MCF 10A (cell line): Measurements from ENCODE around the gene SOBP. TPM values are rescaled to one million over a fixed set of nuclear protein-coding genes. Genes with fewer than 3 reads are reported as not detected.
A peak's percentile ranks its signal among the peaks of the same experiment; 100 is the strongest.

Source experiments
- BruUV-seq: library from RNA; stranded (reverse); fragments of 400-500 nt; replicated peaks from 2 replicates; lab custom pipeline; 2021; lab: Mats Ljungman, UMichigan
- CTCF ChIA-PET: fragments of 300-600 bp; sonication (Branson Sonifier 250); formaldehyde crosslinking; extraction: SDS; loops from one replicate; lab custom pipeline; 2021; ENCODE audit warnings: antibody characterized with exemption, inconsistent platforms; lab: Yijun Ruan, JAX
- POLR2A ChIA-PET: fragments of 300-600, 350-650 bp; sonication (Branson Sonifier 250); formaldehyde crosslinking; extraction: SDS; loops from one replicate; lab custom pipeline; 2020; ENCODE audit warnings: antibody characterized with exemption, inconsistent platforms; lab: Yijun Ruan, JAX
- DNase-seq: peaks from one replicate; pipeline ENCODE4 v3.0.0-alpha.2; 2018; ENCODE audit not compliant: unreplicated experiment
- H3K27ac Mint-ChIP-seq: one replicate; pipeline ENCODE4 v1.8.0; 2022; ENCODE audit warnings: mild to moderate bottlenecking, low read depth, mixed read lengths; ENCODE audit not compliant: unreplicated experiment
- H3K27me3 Mint-ChIP-seq: one replicate; pipeline ENCODE4 v1.8.0; 2022; ENCODE audit warnings: mixed read lengths; ENCODE audit not compliant: insufficient read depth, unreplicated experiment
- H3K36me3 Mint-ChIP-seq: one replicate; pipeline ENCODE4 v1.8.0; 2022; ENCODE audit warnings: mild to moderate bottlenecking, moderate library complexity, mixed read lengths; ENCODE audit not compliant: insufficient read depth, unreplicated experiment
- H3K4me1 Mint-ChIP-seq: one replicate; pipeline ENCODE4 v1.8.0; 2022; ENCODE audit warnings: mixed read lengths; ENCODE audit not compliant: insufficient read depth, unreplicated experiment
- H3K4me3 Mint-ChIP-seq: one replicate; pipeline ENCODE4 v1.8.0; 2022; ENCODE audit warnings: mild to moderate bottlenecking, moderate library complexity, mixed read lengths; ENCODE audit not compliant: unreplicated experiment
- H3K9me3 Mint-ChIP-seq: one replicate; pipeline ENCODE4 v1.8.0; 2022; ENCODE audit warnings: mixed read lengths; ENCODE audit not compliant: unreplicated experiment
- CTCF ChIP-seq: fragments of 200-600 bp; IDR thresholded peaks from one replicate; pipeline ENCODE4 v1.8.0; 2022; ENCODE audit warnings: antibody characterized with exemption, mild to moderate bottlenecking; ENCODE audit not compliant: unreplicated experiment
- intact Hi-C: fragments of 100-400 bp; cut with micrococcal nuclease; formaldehyde crosslinking; loops from 2 replicates; pipeline ENCODE4 v1.14.1; 2022
- total RNA-seq: library from RNA; stranded (reverse); gene quantifications from 2 replicates; pipeline ENCODE4 v1.2.3, GENCODE V29; 2022

The SOBP gene
- total RNA-seq, 1 experiment from 2014 or later: 0.21 TPM

- CTCF ChIA-PET: interaction anchor here (0.9 to 1.4 kb wide), 3 partner anchors 12 to 314 kb away, joined by 3 to 5 read pairs (median 4); no protein-coding TSS in a partner anchor
- no peak for TF ChIP-seq CTCF
- Mint-ChIP-seq H3K27ac (no peak overlapping the region), H3K36me3 (no peaks in the 10 kb centered on the region), H3K4me3 (no peak overlapping the region), H3K9me3 (no peaks in the 10 kb centered on the region), H3K4me1 (peaks cover 10% of the 10 kb centered on the region), H3K27me3 (peaks cover 18% of the 10 kb centered on the region)
- intact Hi-C loops: no loop called here
- BruUV-seq: no TSS peak
- POLR2A ChIA-PET: no interaction called here
- DNase-seq: peak; percentile 58
Observed at GRCh38 chr6:107493158-107494057, 3.5 kb downstream of the SOBP start.

- TF ChIP-seq CTCF: no peak
- no peak for DNase-seq
- no peaks in the 10 kb centered on the region for H3K4me1 Mint-ChIP-seq
- no peaks in the 10 kb centered on the region for H3K36me3 Mint-ChIP-seq
- H3K27me3 Mint-ChIP-seq: peaks cover 14% of the 10 kb centered on the region
- intact Hi-C loops: no loop called here
- BruUV-seq: no TSS peak
- H3K4me3 Mint-ChIP-seq: no peak overlapping the region
- ChIA-PET CTCF (no interaction called here), POLR2A (no interaction called here)
- H3K27ac Mint-ChIP-seq: no peak overlapping the region
- no peaks in the 10 kb centered on the region for H3K9me3 Mint-ChIP-seq
Observed at GRCh38 chr6:107495196-107495643, 5.3 kb downstream of the SOBP start.

- Mint-ChIP-seq H3K4me1 (no peaks in the 10 kb centered on the region), H3K27ac (no peak overlapping the region), H3K27me3 (peaks cover 17% of the 10 kb centered on the region), H3K9me3 (no peaks in the 10 kb centered on the region), H3K4me3 (no peak overlapping the region), H3K36me3 (no peaks in the 10 kb centered on the region)
- ChIA-PET POLR2A (no interaction called here), CTCF (no interaction called here)
- TF ChIP-seq CTCF: no peak
- intact Hi-C loops: no loop called here
- no peak for DNase-seq
- no TSS peak for BruUV-seq
Observed at GRCh38 chr6:107495971-107496370, 6.1 kb downstream of the SOBP start.

GRCh38 chr6:107496892-107497684 lies 7.2 kb downstream of the SOBP start:
- Mint-ChIP-seq H3K4me1 (no peaks in the 10 kb centered on the region), H3K36me3 (no peaks in the 10 kb centered on the region), H3K4me3 (no peak overlapping the region), H3K27me3 (peaks cover 27% of the 10 kb centered on the region), H3K27ac (no peak overlapping the region), H3K9me3 (no peaks in the 10 kb centered on the region)
- ChIA-PET POLR2A (no interaction called here), CTCF (no interaction called here)
- TF ChIP-seq CTCF: no peak
- BruUV-seq: no TSS peak
- intact Hi-C loops: no loop called here
- DNase-seq: no peak
